SK-N-MC (cell line): ENCODE measurements around the gene NKD1.

Experiments
- DNase-seq: peaks from one replicate; pipeline ENCODE4 v3.0.0-alpha.2; 2011; ENCODE audit warnings: low read depth, low spot score
- H3K27ac ChIP-seq: fragments of 200-600 bp; sonication (generic); 2 replicates; pipeline ENCODE4 v1.5.1; 2016; ENCODE audit warnings: mixed run types
- H3K36me3 ChIP-seq: fragments of 200-600 bp; sonication (generic); 2 replicates; pipeline ENCODE4 v1.6.1; 2017; ENCODE audit warnings: antibody characterized with exemption, low read length, mixed read lengths; ENCODE audit not compliant: insufficient read depth
- H3K4me3 ChIP-seq: fragments of 200-600 bp; sonication (generic); 2 replicates; pipeline ENCODE4 v1.5.1; 2016
- H3K9ac ChIP-seq: fragments of 200-600 bp; sonication (generic); 2 replicates; pipeline ENCODE4 v1.8.0; 2017; ENCODE audit warnings: mixed run types, mixed read lengths; ENCODE audit not compliant: insufficient read length
- H3K9me3 ChIP-seq: fragments of 200-600 bp; sonication (generic); 2 replicates; pipeline ENCODE4 v1.6.1; 2017; ENCODE audit warnings: low read depth, mild to moderate bottlenecking, antibody characterized with exemption, low read length, moderate library complexity, mixed read lengths
- EZH2 ChIP-seq: fragments of 200-600 bp; sonication (generic); IDR thresholded peaks from one replicate; pipeline ENCODE4 v1.6.1; 2017; ENCODE audit warnings: antibody characterized with exemption
- FOXP2 ChIP-seq: optimal IDR thresholded peaks from 2 replicates; pipeline ENCODE3; 2011; ENCODE audit warnings: mild to moderate bottlenecking, moderate library complexity; ENCODE audit not compliant: insufficient read depth; ENCODE audit errors: extremely low read length, control extremely low read depth
- POLR2AphosphoS5 ChIP-seq: IDR thresholded peaks from 2 replicates; pipeline ENCODE4 v1.6.1; 2012; ENCODE audit warnings: mild to moderate bottlenecking, low read depth, low read length, borderline replicate concordance

Gene NKD1

DNA sequence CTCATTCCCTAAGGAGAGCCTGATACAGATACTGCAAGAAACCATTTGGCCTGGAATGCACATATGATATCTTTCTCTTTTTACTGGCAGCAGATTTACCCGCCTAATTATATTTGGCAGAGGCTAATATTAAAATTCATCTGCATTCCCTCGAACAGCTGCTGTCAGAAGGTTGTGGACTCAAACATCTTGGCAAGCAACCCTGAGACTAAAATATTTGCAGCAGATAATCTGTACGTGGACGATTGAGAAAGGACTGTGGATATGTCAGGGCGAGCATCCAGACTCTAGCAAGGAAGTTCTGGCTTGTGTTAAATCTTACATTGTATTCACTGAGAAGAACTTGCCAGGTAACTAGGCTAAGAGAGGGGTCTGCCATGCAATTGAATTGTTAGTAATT is 67.7 kb downstream of the NKD1 start:
- no peak overlapping the region for H3K4me3 ChIP-seq
- no peak for DNase-seq
- no peak overlapping the region for H3K27ac ChIP-seq
- no peaks in the 10 kb centered on the region for H3K9me3 ChIP-seq
- H3K36me3 ChIP-seq, result no peaks in the 10 kb centered on the region
- no peak overlapping the region for H3K9ac ChIP-seq
- no peak for TF ChIP-seq FOXP2
- no peak for TF ChIP-seq EZH2
- TF ChIP-seq POLR2AphosphoS5, result no peak

DNA sequence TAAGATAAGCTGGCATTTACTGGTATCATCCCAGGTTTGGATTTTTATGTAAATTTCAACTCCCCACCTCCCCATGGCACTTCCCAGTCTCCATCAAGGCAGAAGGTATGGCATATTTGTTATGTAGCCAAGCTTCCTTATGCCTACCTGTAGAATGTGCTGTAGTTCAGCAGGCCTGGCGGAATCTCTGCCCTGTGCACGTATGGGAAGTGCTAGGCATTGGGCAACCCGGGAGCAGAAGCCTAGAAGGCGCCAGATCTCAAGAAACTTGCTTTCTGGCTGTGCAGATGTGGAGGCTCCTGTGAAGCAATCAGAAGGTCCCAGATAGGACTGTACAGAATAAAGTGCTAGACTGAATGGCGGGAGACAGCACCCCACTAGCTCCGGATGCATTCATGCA is 68.2 kb downstream of the NKD1 start:
- H3K9ac ChIP-seq, result no peak overlapping the region
- H3K4me3 ChIP-seq, result no peak overlapping the region
- TF ChIP-seq EZH2, result no peak
- TF ChIP-seq POLR2AphosphoS5, result no peak
- no peak for TF ChIP-seq FOXP2
- no peak overlapping the region for H3K27ac ChIP-seq
- H3K36me3 ChIP-seq, result no peaks in the 10 kb centered on the region
- no peak for DNase-seq
- H3K9me3 ChIP-seq, result no peaks in the 10 kb centered on the region

DNA sequence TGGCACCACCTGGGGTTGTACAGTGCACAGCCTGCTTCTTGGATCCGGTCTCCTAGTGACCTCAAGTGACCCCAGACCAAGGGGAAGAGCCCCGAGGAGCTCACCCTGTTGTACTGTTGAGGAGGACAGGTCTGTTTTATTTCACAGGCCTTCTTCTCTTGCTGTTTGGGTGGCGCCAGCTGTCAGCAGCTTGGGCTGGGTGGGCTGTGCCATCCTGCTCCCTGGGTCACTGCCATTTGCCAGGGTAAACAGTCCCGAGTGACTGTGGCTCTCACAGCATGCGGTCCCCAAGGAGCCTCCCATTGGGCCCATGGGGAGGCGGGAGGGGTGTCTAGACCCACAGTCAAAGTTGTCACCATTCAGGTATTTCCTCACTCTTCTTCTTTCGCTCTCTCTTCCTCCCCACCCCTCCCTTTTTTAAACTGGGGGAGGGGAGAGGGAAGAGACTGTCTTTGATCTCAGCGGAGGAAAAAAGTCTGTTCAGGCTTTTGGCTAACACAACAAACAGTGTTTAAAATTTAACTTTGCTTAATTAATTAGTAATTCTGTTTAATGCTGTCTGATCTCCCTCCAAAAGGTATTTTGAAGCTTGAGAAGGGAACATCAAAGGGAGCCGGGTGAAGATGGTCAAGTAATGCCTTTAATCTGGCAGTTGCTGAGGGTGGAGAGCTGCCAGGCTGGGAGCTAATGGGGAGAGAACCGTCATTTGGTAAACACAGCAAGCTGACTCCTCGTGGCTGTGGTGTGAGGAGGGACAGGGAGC is 68.9 kb downstream of the NKD1 start:
- no peak for DNase-seq
- H3K36me3 ChIP-seq, result no peaks in the 10 kb centered on the region
- no peaks in the 10 kb centered on the region for H3K9me3 ChIP-seq
- TF ChIP-seq POLR2AphosphoS5 (no peak), EZH2 (no peak)
- H3K27ac ChIP-seq, result no peak overlapping the region
- no peak overlapping the region for H3K9ac ChIP-seq
- H3K4me3 ChIP-seq, result no peak overlapping the region

DNA sequence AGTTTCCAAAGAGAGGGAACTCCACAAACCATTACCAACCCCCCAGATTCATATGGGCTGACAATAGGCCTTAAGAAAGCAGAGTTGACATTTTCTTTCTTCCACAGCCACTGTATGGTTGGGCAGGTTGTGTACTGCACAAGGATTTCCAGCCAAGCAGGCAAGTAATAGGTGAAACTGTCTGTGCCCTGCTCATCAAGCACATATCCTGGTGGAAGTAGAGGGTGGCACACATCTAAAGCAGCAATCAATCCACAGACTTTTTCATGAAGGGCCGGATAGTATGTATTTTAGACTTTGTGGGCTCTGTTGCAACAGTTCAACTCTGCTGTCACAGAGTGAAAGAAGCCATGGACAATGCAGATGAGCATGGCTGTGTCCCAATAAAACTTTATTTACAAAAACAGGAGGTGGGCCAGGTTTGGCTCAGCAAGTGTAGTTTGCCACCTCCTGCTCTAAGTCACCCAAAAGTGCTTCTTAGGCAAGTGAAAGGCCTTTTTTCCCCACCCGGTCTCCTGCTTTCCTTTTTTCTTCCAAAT is 69.5 kb downstream of the NKD1 start:
- DNase-seq, result no peak
- Histone ChIP-seq H3K9ac (no peak overlapping the region), H3K4me3 (no peak overlapping the region), H3K27ac (no peak overlapping the region), H3K36me3 (no peaks in the 10 kb centered on the region), H3K9me3 (no peaks in the 10 kb centered on the region)
- TF ChIP-seq EZH2 (no peak), POLR2AphosphoS5 (no peak), FOXP2 (no peak)

DNA sequence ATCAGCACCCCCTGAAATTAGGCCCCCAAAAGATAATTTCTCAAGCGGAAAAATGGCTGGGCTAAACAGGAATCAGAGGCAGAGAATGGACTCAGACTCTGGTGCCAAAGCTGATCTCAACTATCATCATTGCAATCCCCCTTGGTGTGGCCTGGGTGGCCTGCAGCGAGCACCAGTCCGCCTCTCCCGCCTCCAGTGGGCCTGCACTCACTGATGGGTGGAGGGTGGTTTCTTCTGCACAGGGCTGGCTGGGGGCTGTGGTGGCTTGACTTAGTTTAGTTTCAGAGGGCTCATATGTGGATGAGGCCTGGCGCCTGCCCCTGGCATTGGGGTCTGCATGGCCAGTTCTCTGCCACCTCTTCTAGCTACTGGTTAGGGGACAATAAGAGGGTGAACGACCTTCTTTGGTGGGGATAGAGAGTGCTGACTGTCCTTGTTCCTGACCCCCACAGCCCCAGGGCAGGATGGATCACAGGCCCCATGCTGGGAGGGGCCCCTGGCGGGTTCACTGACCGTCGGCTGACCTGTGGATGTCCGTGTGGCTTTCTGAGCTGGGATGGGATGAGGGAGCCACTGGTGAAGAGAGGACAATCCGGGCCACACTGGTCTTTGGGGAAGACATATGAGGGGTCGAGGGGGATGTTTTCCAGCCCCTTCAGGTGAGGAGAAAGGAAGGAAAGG is 70.2 kb downstream of the NKD1 start:
- no peak for TF ChIP-seq POLR2AphosphoS5
- no peak for TF ChIP-seq EZH2
- TF ChIP-seq FOXP2, result no peak
- DNase-seq, result no peak
- no peaks in the 10 kb centered on the region for H3K36me3 ChIP-seq
- no peak overlapping the region for H3K9ac ChIP-seq
- H3K4me3 ChIP-seq, result no peak overlapping the region
- no peaks in the 10 kb centered on the region for H3K9me3 ChIP-seq
- H3K27ac ChIP-seq, result no peak overlapping the region

DNA sequence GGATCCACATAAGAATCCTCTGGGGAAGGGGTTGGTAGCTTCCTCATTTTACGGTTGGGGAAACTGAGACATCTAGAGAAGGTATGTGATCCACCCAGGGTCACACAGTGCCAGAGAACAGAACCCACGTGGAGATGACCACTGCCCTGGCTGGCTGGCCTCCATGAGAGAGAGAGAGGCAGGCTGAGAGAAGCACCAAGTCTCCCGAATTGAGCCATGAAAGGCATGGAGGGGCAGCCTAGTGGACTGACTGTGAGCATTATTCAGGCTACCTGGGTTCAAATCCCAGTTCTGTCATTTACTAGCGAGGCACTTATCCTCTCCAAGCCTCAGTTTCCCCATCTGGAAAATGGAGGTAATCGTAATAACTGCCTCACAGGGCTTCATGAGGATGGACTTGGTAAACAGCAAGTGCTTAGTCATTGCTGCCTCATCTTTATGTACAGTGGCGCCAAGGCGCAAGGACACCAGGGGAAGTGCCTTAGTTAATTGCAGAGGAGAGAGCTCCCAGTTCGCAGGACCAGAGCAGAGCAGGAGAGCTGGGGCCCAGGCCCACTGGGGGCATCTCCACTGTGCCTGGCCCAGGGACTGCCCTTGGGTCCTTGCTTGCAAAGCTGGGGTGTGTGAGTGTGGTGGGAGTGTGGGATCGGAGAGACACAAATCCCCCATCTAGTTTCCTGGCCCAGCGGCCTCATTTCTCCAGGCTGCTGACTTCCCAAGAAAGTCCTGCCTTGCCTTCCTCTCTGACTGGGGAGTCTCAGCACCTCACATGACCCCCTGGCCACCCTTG is 71.7 kb downstream of the NKD1 start:
- Histone ChIP-seq H3K27ac (no peak overlapping the region), H3K9me3 (no peaks in the 10 kb centered on the region), H3K9ac (no peak overlapping the region), H3K36me3 (no peaks in the 10 kb centered on the region), H3K4me3 (no peak overlapping the region)
- no peak for TF ChIP-seq POLR2AphosphoS5
- no peak for TF ChIP-seq EZH2
- TF ChIP-seq FOXP2, result no peak
- no peak for DNase-seq

DNA sequence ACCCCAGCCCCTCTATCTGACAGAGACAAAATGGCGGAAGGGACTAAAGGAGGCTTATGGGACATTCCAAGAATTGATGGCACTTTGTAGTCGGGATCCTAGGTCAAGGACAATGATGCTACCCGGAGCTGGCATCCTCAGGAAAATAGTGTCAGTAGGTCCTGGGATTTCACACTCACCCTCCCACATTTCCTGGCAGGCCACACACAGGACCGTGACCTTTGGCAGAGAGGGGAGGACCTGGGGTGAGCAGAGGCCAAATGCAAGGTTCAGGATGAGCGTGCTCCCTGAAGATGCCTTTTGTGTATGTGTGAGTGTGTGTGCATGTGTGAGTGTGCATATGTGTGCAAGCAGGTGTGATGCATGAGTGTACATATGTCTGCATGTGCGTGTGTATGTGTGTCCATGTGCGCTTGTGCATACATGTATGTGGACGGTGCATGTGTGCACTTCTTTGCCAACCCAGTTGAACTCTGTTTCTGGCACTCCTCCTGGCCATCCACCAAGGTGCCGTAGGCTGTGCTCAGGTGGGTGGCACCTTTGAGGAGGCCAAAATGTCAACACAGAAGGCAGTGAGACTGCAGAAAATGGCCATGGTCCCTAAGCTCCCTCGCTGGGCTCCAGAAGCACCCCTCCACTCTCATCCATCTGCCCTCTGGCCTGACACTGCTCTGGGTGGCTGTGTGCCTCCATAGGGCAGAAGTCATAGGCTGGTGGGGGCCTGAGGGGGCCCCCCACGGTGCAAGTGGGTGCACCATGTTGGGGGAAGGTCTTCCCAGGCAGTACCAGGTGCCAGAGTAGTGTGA is 72.7 kb downstream of the NKD1 start:
- no peak overlapping the region for H3K27ac ChIP-seq
- no peaks in the 10 kb centered on the region for H3K9me3 ChIP-seq
- no peak for TF ChIP-seq FOXP2
- TF ChIP-seq EZH2, result no peak
- TF ChIP-seq POLR2AphosphoS5, result no peak
- H3K9ac ChIP-seq, result no peak overlapping the region
- no peak for DNase-seq
- H3K4me3 ChIP-seq, result no peak overlapping the region
- H3K36me3 ChIP-seq, result no peaks in the 10 kb centered on the region

DNA sequence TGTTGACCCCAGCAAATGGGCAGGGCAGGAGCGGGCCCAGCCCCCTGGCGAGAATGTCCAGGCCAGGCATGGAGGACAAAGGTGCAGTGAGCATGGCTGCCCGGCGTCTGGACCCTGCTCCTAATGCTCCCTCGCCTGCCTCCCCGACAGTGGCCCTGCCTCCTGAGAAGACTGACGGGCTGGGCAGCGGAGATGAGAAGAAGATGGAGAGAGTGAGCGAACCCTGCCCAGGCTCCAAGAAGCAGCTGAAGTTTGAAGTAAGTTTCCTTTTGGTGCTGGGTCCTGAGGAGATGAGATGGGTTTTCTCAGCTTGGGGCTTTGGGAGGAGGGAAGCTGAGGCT is 73.2 kb downstream of the NKD1 start:
- no peak overlapping the region for H3K27ac ChIP-seq
- no peak overlapping the region for H3K9ac ChIP-seq
- H3K4me3 ChIP-seq, result no peak overlapping the region
- TF ChIP-seq EZH2, result no peak
- DNase-seq, result no peak
- no peaks in the 10 kb centered on the region for H3K36me3 ChIP-seq
- no peaks in the 10 kb centered on the region for H3K9me3 ChIP-seq
